Stimulated activated CD8-positive, alpha-beta memory T cell treated with anti-CD3 and anti-CD28 coated beads, Interleukin-15, amount 100 ng/mL, for 1 hour (primary cell): ENCODE data around the gene APH1B.
A peak's percentile ranks its signal among the peaks of the same experiment; 100 is the strongest.
"Not testable (repeated sequence)": the region's sequence is repeated elsewhere in the genome, so short reads cannot be mapped to it uniquely, and the experiment has no call there.

Experiments
- DNase-seq: peaks from one replicate; pipeline ENCODE4 v3.0.0-alpha.2; 2020; ENCODE audit warnings: low read depth

Gene APH1B

DNA sequence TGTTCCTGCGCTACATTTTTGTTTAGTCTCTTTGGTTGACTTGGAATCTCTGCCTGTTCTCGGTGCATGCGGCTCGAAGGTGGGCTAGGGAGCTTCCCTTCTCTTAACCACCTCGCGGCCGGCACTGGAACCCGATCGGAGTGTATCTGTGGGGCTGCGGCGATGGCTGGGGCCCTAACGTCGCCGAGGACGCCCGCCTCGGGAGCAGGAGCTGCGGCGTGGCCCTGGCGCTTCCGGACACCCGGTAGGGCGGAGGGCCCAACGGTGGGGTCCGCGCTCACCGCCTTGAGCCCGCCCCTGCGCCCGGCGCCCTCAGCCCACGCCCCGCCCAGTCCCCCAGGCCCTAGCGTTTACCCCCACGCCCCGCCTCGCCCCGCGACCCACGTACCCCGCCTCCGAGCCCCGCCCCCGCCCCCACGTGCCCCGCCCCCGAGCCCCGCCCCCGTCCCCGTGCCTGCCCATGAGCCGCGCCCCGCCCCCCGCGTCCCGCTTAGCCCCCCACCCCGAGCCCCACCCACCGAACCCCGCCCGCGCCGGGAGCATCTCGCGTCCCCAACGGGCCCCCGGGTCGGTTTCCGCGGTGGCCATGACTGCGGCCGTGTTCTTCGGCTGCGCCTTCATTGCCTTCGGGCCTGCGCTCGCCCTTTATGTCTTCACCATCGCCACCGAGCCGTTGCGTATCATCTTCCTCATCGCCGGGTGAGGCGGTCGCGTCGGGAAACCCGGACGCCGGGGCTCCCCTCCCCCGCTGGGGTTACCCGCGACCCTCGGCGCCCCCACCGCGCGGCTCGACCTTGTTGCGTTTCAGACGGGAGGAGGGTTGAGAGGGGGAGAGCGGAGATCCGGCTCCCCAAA is at the start of gene APH1B:
TSS of gene APH1B (plus strand) at position 568 of the 855 bp plus-strand sequence. CDS start at position 587, 19 bp downstream.
- DNase-seq = peak; percentile 57

DNA sequence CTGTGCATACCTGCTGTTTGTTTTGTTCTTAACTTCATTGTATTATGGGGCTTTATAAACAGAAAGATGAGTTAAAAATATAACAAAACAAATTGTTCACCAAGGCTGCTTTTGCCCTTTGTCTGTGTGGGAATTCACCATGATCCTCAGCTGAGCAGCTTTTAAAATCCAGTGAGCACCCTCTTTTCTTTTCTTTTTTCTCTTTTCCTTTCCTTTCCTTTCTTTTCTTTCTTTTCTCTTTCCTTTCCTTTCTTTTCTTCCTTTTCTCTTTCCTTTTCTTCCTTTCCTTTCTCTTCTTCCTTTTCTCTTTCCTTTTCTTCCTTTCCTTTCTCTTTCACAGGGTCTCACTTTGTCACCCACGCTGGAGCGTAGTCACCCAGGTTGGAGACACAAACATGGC is 49.7 kb upstream of the APH1B start:
- DNase-seq = no peak

GRCh38 chr15:63231206-63231605 is 46.2 kb upstream of the APH1B start:
- no peak for DNase-seq

- DNase-seq = no peak
Measured at GRCh38 chr15:63231706-63232105, 45.7 kb upstream of the APH1B start.

DNA sequence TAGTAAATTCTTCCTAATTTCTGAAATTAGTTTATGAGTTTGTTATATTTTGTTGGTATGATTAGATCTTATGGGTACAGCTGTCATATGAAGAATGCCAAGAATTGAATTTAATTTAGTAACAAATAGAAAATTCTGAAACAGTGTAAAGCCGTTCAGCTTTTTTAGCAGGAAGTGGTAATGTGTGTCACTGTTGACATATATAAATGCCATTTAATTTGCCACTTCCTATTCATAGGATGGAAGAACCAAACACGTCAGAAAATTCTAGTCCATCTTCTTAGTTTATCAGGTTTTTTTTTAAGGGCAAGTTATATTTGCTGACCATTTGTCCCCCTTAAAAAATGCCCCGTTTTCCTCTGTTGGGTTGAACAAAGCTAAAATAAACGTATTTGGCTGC is 45.0 kb upstream of the APH1B start:
- DNase-seq = no peak

DNA sequence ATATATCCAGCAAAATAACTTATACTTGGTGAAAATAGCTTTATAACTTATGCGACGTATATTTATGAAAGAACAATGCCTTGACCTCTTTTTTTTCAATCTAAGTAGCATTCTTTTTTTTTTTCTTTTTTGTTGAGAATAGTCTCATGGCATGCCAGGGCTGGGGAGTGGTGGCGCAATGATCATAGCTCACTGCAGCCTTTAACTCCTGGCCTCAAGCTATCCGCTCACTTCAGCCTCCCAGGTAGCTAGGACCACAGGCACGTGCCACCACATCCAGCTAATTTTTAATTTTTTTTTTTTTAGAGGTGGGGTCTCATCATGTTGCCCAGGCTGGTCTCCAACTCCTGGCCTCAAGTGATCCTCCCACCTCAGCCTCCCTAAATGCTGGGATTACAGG is 44.5 kb upstream of the APH1B start:
- no peak for DNase-seq

- DNase-seq = no peak
Measured at GRCh38 chr15:63233667-63234423, 43.6 kb upstream of the APH1B start.

DNA sequence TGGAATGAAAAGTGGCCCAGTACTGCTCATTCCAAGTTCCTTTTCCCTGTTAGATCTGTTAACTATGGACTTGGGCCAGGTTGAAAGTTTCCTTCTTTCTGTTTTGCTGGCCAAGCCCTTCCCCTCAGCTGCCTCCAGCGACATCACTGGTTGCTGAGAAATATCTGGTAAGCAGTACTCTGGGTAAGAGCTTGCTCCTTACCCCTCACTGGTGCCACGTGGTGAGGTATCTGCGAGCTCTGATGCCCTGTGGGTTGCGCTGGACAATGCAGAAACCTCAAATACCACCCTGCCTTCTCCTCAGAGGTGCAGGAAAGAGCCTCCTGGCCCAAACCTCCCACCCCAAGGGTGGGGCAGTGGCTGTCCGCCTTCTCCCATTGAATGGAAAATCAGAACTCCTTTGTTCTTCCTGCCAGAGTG is 42.9 kb upstream of the APH1B start:
- no peak for DNase-seq

DNA sequence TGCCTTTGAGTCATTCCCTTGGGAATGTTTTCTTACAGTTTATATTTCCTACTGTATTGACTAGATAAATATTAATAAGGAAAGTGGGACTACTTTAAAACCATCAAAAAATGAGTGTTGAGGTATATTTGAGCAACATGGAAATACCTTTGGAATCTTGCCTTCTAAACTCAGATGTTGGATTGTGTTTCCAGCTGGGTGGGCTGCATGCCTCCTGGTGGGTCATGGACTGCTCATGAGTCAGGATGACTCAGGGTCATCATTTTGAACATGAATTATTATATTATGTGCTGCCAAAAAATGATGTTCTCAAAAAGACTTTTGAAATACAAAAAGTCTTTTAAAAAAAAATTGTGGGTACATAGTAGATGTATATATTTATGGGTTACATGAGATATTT is 41.1 kb upstream of the APH1B start:
- no peak for DNase-seq

GRCh38 chr15:63237086-63237485 is 40.3 kb upstream of the APH1B start:
- not testable (repeated sequence) for DNase-seq

DNA sequence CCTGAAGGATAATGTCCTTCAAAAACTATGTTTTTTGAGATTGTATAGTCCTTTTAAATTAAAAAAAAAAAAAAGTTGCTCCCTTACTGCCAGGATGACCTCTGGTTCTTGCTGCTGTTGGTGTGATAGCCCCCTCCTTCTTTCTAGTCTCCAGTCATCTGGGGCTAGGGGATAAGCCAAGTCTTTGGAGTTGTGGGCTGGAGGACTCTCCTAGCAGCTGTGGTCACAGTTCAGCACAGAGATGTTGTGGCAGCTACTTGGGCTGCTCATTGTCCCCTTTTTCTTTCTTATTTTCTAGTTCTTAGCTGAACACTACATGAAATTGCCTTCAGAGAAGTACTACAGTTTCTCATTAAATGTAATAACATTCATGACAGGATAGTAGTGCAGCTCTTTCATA is 39.2 kb upstream of the APH1B start:
- DNase-seq = no peak

- DNase-seq = no peak
Measured at GRCh38 chr15:63238796-63239195, 38.6 kb upstream of the APH1B start.

GRCh38 chr15:63240109-63240508 is 37.3 kb upstream of the APH1B start:
- no peak for DNase-seq

- no peak for DNase-seq
Measured at GRCh38 chr15:63241316-63241715, 36.1 kb upstream of the APH1B start.

GRCh38 chr15:63243101-63243500 is 34.3 kb upstream of the APH1B start:
- no peak for DNase-seq

- no peak for DNase-seq
Measured at GRCh38 chr15:63243776-63244175, 33.6 kb upstream of the APH1B start.

DNA sequence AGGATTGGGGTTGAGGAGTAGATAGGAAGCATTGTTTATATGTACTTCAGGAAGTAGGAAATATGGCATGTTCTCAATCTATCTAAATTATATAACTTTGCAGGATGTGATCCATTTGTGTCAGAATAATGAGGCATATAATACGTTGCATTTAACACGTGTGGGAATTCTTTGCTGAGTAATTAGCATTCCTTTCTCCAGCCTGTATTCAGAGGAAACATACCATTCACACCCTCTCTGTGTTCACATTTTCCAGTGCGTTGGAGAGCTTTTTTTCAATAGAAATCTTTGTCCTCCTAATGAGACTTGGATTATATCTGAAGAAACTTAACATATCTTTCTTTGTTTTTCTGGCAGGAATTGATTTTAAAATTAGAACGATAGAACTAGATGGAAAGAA is 33.0 kb upstream of the APH1B start:
- no peak for DNase-seq

GRCh38 chr15:63244976-63245645 is 32.3 kb upstream of the APH1B start:
- DNase-seq = no peak

GRCh38 chr15:63246691-63247469 is 30.5 kb upstream of the APH1B start:
- no peak for DNase-seq

- DNase-seq = no peak
Measured at GRCh38 chr15:63250312-63250965, 27.0 kb upstream of the APH1B start.

DNA sequence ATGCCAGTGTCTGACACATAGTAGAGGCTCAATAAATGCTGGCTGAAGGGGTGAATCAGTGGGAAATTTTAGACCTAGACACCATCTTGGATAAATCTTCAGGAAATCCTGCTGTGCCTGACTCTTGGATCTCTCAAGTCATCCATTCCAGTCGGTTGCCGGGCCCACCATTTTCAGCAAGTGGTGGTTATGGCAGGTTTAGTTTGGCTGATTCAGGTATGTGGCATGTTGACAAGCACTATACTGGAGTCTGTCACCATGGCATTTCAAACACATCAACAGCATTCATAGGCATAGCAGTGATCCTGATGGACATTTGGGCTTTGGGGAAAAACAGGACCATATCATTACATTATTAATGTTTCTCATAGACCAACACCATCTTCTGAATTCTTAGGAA is 25.7 kb upstream of the APH1B start:
- no peak for DNase-seq
